K562 (cell line): ENCODE measurements around the gene TMEM164. TPM values are rescaled to one million over a fixed set of nuclear protein-coding genes. Genes with fewer than 3 reads are reported as not detected.

Source experiments
- ATF1 ChIP-seq, 2 experiments: fragments of 450-650 bp in 1 of 2; IDR thresholded peaks; 2 replicates each; pipeline ENCODE4 v1.6.1; 2016; ENCODE audit warnings: missing compliant biosample characterization in 1 of 2, missing genetic modification characterization in 1 of 2
- CC2D1A ChIP-seq: fragments of 450-650 bp; IDR thresholded peaks from 2 replicates; pipeline ENCODE4 v1.6.1; 2017; ENCODE audit warnings: mild to moderate bottlenecking
- ETV1 ChIP-seq: fragments of 450-650 bp; conservative IDR thresholded peaks from 2 replicates; pipeline ENCODE4 v1.6.1; 2016; ENCODE audit warnings: missing genetic modification characterization, control low read depth, low read depth, missing compliant biosample characterization
- KAT7 ChIP-seq: sonication (generic); formaldehyde crosslinking; IDR thresholded peaks from 2 replicates; pipeline ENCODE4 v1.8.0; 2022; ENCODE audit warnings: missing genetic modification reagents, mild to moderate bottlenecking, borderline replicate concordance
- MYNN ChIP-seq, 2 experiments: sonication (generic); formaldehyde crosslinking in 1 of 2; IDR thresholded peaks; 2 replicates each; pipeline versions ENCODE4 v1.5.0 to v1.6.1; 2016 to 2020; ENCODE audit warnings: antibody characterized with exemption in 1 of 2, missing genetic modification reagents in 1 of 2
- PML ChIP-seq: IDR thresholded peaks from 2 replicates; pipeline ENCODE4 v1.6.1; 2012; ENCODE audit warnings: low read length, inconsistent platforms
- PRDM10 ChIP-seq: fragments of 450-650 bp; IDR thresholded peaks from 2 replicates; pipeline ENCODE4 v1.6.1; 2018; ENCODE audit not compliant: partially characterized antibody
- THRB ChIP-seq: fragments of 450-650 bp; formaldehyde crosslinking; conservative IDR thresholded peaks from 2 replicates; pipeline ENCODE4 v1.4.0; 2022; ENCODE audit warnings: mild to moderate bottlenecking, missing genetic modification characterization
- TOE1 ChIP-seq, 2 experiments: fragments of 450-650 bp in 1 of 2; sonication (generic) in 1 of 2; formaldehyde crosslinking in 1 of 2; IDR thresholded peaks; 2 replicates each; pipeline versions ENCODE4 v1.7.1 to v1.8.0; 2016 to 2022; ENCODE audit warnings: borderline replicate concordance in 2 of 2, mild to moderate bottlenecking in 2 of 2, antibody characterized with exemption in 1 of 2, inconsistent platforms in 1 of 2, low read depth in 1 of 2, missing genetic modification reagents in 1 of 2, moderate library complexity in 1 of 2
- ZMIZ1 ChIP-seq, 2 experiments: fragments of 150-350 bp in 1 of 2; IDR thresholded peaks; 2 replicates each; pipeline ENCODE4 v1.6.1; 2012 to 2016; ENCODE audit warnings: low read depth in 2 of 2, low read length in 2 of 2, mild to moderate bottlenecking in 1 of 2, moderate library complexity in 1 of 2
- ZNF239 ChIP-seq: fragments of 250-450 bp; sonication (Bioruptor Pico); IDR thresholded peaks from 2 replicates; pipeline ENCODE4 v1.4.0; 2020; ENCODE audit warnings: mild to moderate bottlenecking
- ZNF395 ChIP-seq: fragments of 200-800 bp; sonication (Bioruptor generic); IDR thresholded peaks from 2 replicates; pipeline ENCODE4 v1.6.1; 2017; ENCODE audit warnings: missing genetic modification characterization, missing compliant biosample characterization
- ZNF431 ChIP-seq: sonication (generic); formaldehyde crosslinking; IDR thresholded peaks from 2 replicates; pipeline ENCODE4 v1.8.0; 2022; ENCODE audit warnings: mild to moderate bottlenecking, missing genetic modification reagents
- ZNF79 ChIP-seq: fragments of 250-450 bp; sonication (Bioruptor Pico); IDR thresholded peaks from 2 replicates; pipeline ENCODE4 v1.4.0; 2020; ENCODE audit warnings: low read depth, mild to moderate bottlenecking, moderate library complexity
- polyA plus RNA-seq, 8 experiments: library from polyadenylated mRNA; depleted of rRNA in 4 of 8; stranded (reverse) in 5 of 8; unstranded in 3 of 8; fragments of >200 nt; fragmentation: Nextera tagmentation in 2 of 8; fragmentation: Illumina TruSeq in 1 of 8; extraction: Ambion mirVana in 2 of 8; extraction: Trizol in 1 of 8; gene quantifications; 2 replicates each; pipeline versions ENCODE4 v1.2.1 to v1.2.3, GENCODE V29; 2011 to 2014; ENCODE audit warnings: inconsistent platforms in 1 of 8, missing spikeins in 1 of 8
- total RNA-seq, 7 experiments: library from RNA; depleted of rRNA in 6 of 7; stranded (reverse); fragments of >200 nt in 6 of 7; fragmentation: Illumina TruSeq in 2 of 7; extraction: Trizol in 2 of 7; gene quantifications; 2 replicates each; pipeline versions ENCODE4 v1.2.1 to v1.2.3, GENCODE V29; 2011 to 2021; ENCODE audit warnings: low replicate concordance in 1 of 7

TMEM164 gene
- total and polyA plus RNA-seq, 9 of the 15 experiments (the other 6 are each of a cell fraction or from before 2014, with no cell fraction given), result 2.4 to 57.3 (median 23.1) TPM

GRCh38 chrX:110178179-110178865 lies 175.4 kb downstream of the TMEM164 start (continued):
- TF ChIP-seq ZNF395 (CRISPR knock-in tag) (peak; percentile 83; the same call in 1 of the 2 replicates), TOE1 (IDR thresholded peaks at IDR 0.05; ENCODE audit: borderline replicate concordance) (no peak), TOE1 (CRISPR knock-in tag; IDR thresholded peaks at IDR 0.05; ENCODE audit: borderline replicate concordance, low read depth) (no peak), PRDM10 (peak; percentile 22), ZNF431 (CRISPR knock-in tag) (no peak), ETV1 (tag) (peak; percentile 28; the same call in 1 of the 2 replicates), ZMIZ1 (IDR thresholded peaks at IDR 0.05; ENCODE audit: low read depth in 2 of 2, low read length in 2 of 2) (peak in 1 of 2 experiments; percentile 81; a peak in 2 of 4 replicates), PML (peak; percentile 94), ZNF239 (CRISPR knock-in tag) (peak; percentile 45; the same call in 1 of the 2 replicates), THRB (no peak), CC2D1A (peak; percentile 94), ZNF79 (CRISPR knock-in tag) (no peak), ATF1 (CRISPR knock-in tag; IDR thresholded peaks at IDR 0.05) (no peak), ATF1 (tag; IDR thresholded peaks at IDR 0.05) (peak; percentile 17; the same call in 1 of the 2 replicates), KAT7 (CRISPR knock-in tag) (no peak), MYNN (IDR thresholded peaks at IDR 0.05) (peak; percentile 83), MYNN (CRISPR knock-in tag; IDR thresholded peaks at IDR 0.05) (no peak)
